GM21367 (cell line): Measurements from ENCODE around the gene VDAC1.
A peak's percentile ranks its signal among the peaks of the same experiment; 100 is the strongest.
"Not testable (repeated sequence)": the region's sequence is repeated elsewhere in the genome, so short reads cannot be mapped to it uniquely, and the experiment has no call there.

ENCODE experiments used
- ATAC-seq: cut with Tn5 transposase; IDR thresholded peaks from one replicate; pipeline ENCODE4 v1.9.1; 2021; ENCODE audit not compliant: unreplicated experiment

Gene VDAC1

GRCh38 chr5:134004626-134005416 is at the start of gene VDAC1:
Gene VDAC1, minus strand, starts transcription at chr5:134004975. Its CDS starts 11,963 bp downstream, at chr5:133993012.
- ATAC-seq, result peak; percentile 60

- ATAC-seq, result no peak
These were observed 49.1 kb upstream of the VDAC1 start for GRCh38 chr5:134053840-134054338.

- no peak for ATAC-seq
These were observed 48.6 kb upstream of the VDAC1 start for GRCh38 chr5:134053314-134053839.

- ATAC-seq, result no peak
These were observed 46.5 kb upstream of the VDAC1 start for GRCh38 chr5:134051305-134051704.

GRCh38 chr5:134048864-134049263 is 44.1 kb upstream of the VDAC1 start:
- no peak for ATAC-seq

- ATAC-seq, result no peak
These were observed 42.9 kb upstream of the VDAC1 start for GRCh38 chr5:134047687-134048056.

- ATAC-seq, result no peak
These were observed 42.3 kb upstream of the VDAC1 start for GRCh38 chr5:134046801-134047686.

GRCh38 chr5:134046330-134046729 is 41.6 kb upstream of the VDAC1 start:
- ATAC-seq, result no peak

GRCh38 chr5:134043793-134044792 is 39.3 kb upstream of the VDAC1 start:
- ATAC-seq, result no peak

GRCh38 chr5:134041570-134042411 is 37.0 kb upstream of the VDAC1 start:
- no peak for ATAC-seq

GRCh38 chr5:134038138-134038537 is 33.4 kb upstream of the VDAC1 start:
- no peak for ATAC-seq

- ATAC-seq, result no peak
These were observed 32.4 kb upstream of the VDAC1 start for GRCh38 chr5:134037160-134037559.

- no peak for ATAC-seq
These were observed 29.6 kb upstream of the VDAC1 start for GRCh38 chr5:134034326-134034725.

- not testable (repeated sequence) for ATAC-seq
These were observed 25.7 kb upstream of the VDAC1 start for GRCh38 chr5:134030303-134030964.

- ATAC-seq, result no peak
These were observed 24.4 kb upstream of the VDAC1 start for GRCh38 chr5:134029156-134029555.

GRCh38 chr5:134028496-134028895 is 23.7 kb upstream of the VDAC1 start:
- ATAC-seq, result no peak

GRCh38 chr5:134027288-134027615 is 22.5 kb upstream of the VDAC1 start:
- ATAC-seq, result no peak

- peak; percentile 58 for ATAC-seq
These were observed 21.9 kb upstream of the VDAC1 start for GRCh38 chr5:134026521-134027287.
